Left lung (tissue), 10 donors: ENCODE data around the gene FAM170B. TPM values are rescaled to one million over a fixed set of nuclear protein-coding genes. Genes with fewer than 3 reads are reported as not detected.

Experiments
- ATAC-seq: fragments of 200-7000 bp; cut with Tn5 transposase; one replicate; pipeline ENCODE4 v1.9.1; 2020; ENCODE audit warnings: moderate library complexity
- DNase-seq, 4 donors: peaks; one replicate each; pipeline ENCODE4 v3.0.0-alpha.2; 2013 to 2020
- H3K27ac ChIP-seq, 2 donors: fragments of 200-600 bp; sonication (generic) in 1 of 2; one replicate each; pipeline versions ENCODE4 v1.5.0 to v1.8.0; 2020 to 2021
- H3K27me3 ChIP-seq, 2 donors: fragments of 200-600 bp; sonication (generic) in 1 of 2; one replicate each; pipeline versions ENCODE4 v1.5.0 to v1.8.0; 2020 to 2021
- H3K36me3 ChIP-seq, 2 donors: fragments of 200-600 bp; sonication (generic) in 1 of 2; one replicate each; pipeline versions ENCODE4 v1.5.0 to v1.8.0; 2020 to 2021
- H3K4me1 ChIP-seq, 2 donors: fragments of 200-600 bp; one replicate each; pipeline ENCODE4 v1.8.0; 2021
- H3K4me3 ChIP-seq, 2 donors: fragments of 200-600 bp; sonication (generic) in 1 of 2; one replicate each; pipeline versions ENCODE4 v1.5.0 to v1.8.0; 2020 to 2021; ENCODE audit warnings: mild to moderate bottlenecking in 1 of 2
- H3K9me3 ChIP-seq, 2 donors: fragments of 200-600 bp; sonication (generic) in 1 of 2; one replicate each; pipeline versions ENCODE4 v1.5.0 to v1.8.0; 2020 to 2021
- CTCF ChIP-seq, 2 donors: fragments of 200-600 bp; sonication (generic) in 1 of 2; IDR thresholded peaks; one replicate each; pipeline versions ENCODE4 v1.5.0 to v1.8.0; 2021; ENCODE audit warnings: antibody characterized with exemption in 2 of 2
- intact Hi-C, 2 donors: fragments of 100-400 bp; cut with DNase I; formaldehyde crosslinking; loops; one replicate each; pipeline versions ENCODE4 v1.11.2 to v1.14.2; 2022
- polyA plus RNA-seq, 6 donors: library from polyadenylated mRNA; unstranded; fragments of 120-200 nt; gene quantifications; one replicate each; pipeline ENCODE4 v1.2.1, GENCODE V29; 2013; ENCODE audit not compliant: insufficient read length in 6 of 6
- total RNA-seq, 2 donors: library from RNA; stranded (reverse); fragmentation: NEBNext Ultra II Directional; extraction: Animal tissue kit (Norgen Biotek cat#: 25700); gene quantifications; one replicate each; pipeline ENCODE4 v1.2.1, GENCODE V29; 2021
- donor health status: DM: no; HTN: yes; CAD: no.
- donor health status: DM: no; HTN: no; CAD: no.

The FAM170B gene
- total and polyA plus RNA-seq, 8 donors, result 0.26 TPM; not detected in 7

- intact Hi-C loops, result loop anchor here in 1 of 2 donors (10.0 kb wide), 1 partner anchor 181 kb away; no protein-coding TSS in a partner anchor
- H3K9me3 ChIP-seq, result no peaks in the 10 kb centered on the region
- H3K36me3 ChIP-seq, result peaks cover 0 to 23% of the 10 kb centered on the region in 2 donors
- no peak overlapping the region for H3K27ac ChIP-seq
- no peak for ATAC-seq
- H3K4me3 ChIP-seq, result no peak overlapping the region
- no peaks in the 10 kb centered on the region for H3K27me3 ChIP-seq
- H3K4me1 ChIP-seq, result peaks cover 0 to 15% of the 10 kb centered on the region in 2 donors
- TF ChIP-seq CTCF (IDR thresholded peaks at IDR 0.05), result no peak
- no peak for DNase-seq
Measured at GRCh38 chr10:49165821-49166483, 32.1 kb upstream of the FAM170B start.

- intact Hi-C loops, result loop anchor here in 1 of 2 donors (10.0 kb wide), 1 partner anchor 180 kb away; no protein-coding TSS in a partner anchor
Measured at GRCh38 chr10:49165259-49165658, 31.4 kb upstream of the FAM170B start.

GRCh38 chr10:49164559-49165188 is 30.9 kb upstream of the FAM170B start:
- H3K36me3 ChIP-seq, result peaks cover 0 to 28% of the 10 kb centered on the region in 2 donors
- intact Hi-C loops, result loop anchor here in 1 of 2 donors (10.0 kb wide), 1 partner anchor 180 kb away; no protein-coding TSS in a partner anchor
- H3K27me3 ChIP-seq, result no peaks in the 10 kb centered on the region
- H3K4me1 ChIP-seq, result peaks cover 0 to 15% of the 10 kb centered on the region in 2 donors
- peak in 1 of 4 donors; percentile 60 for DNase-seq
- H3K27ac ChIP-seq, result no peak overlapping the region
- no peak overlapping the region for H3K4me3 ChIP-seq
- TF ChIP-seq CTCF (IDR thresholded peaks at IDR 0.05), result peak; percentile 50 to 58
- peak; percentile 82 for ATAC-seq
- no peaks in the 10 kb centered on the region for H3K9me3 ChIP-seq

More at GRCh38 chr10:49165259-49165658, 31.4 kb upstream of the FAM170B start:
- Histone ChIP-seq H3K27ac (no peak overlapping the region), H3K9me3 (no peaks in the 10 kb centered on the region), H3K4me3 (no peak overlapping the region), H3K4me1 (peaks cover 0 to 15% of the 10 kb centered on the region in 2 donors), H3K27me3 (no peaks in the 10 kb centered on the region), H3K36me3 (peaks cover 0 to 28% of the 10 kb centered on the region in 2 donors)
- no peak for TF ChIP-seq CTCF (IDR thresholded peaks at IDR 0.05)
- no peak for DNase-seq
- no peak for ATAC-seq

- no peak for DNase-seq
- peaks cover 0 to 28% of the 10 kb centered on the region in 2 donors for H3K36me3 ChIP-seq
- ATAC-seq, result no peak
- H3K9me3 ChIP-seq, result no peaks in the 10 kb centered on the region
- no peaks in the 10 kb centered on the region for H3K27me3 ChIP-seq
- H3K4me1 ChIP-seq, result peaks cover 0 to 8% of the 10 kb centered on the region in 2 donors
- intact Hi-C loops, result loop anchor here in 1 of 2 donors (10.0 kb wide), 1 partner anchor 179 kb away; no protein-coding TSS in a partner anchor
- no peak for TF ChIP-seq CTCF (IDR thresholded peaks at IDR 0.05)
- no peak overlapping the region for H3K4me3 ChIP-seq
- no peak overlapping the region for H3K27ac ChIP-seq
Measured at GRCh38 chr10:49163741-49164140, 29.9 kb upstream of the FAM170B start.

GRCh38 chr10:49162761-49163310 is 29.0 kb upstream of the FAM170B start:
- H3K36me3 ChIP-seq, result peaks cover 0 to 28% of the 10 kb centered on the region in 2 donors
- intact Hi-C loops, result loop anchor here in 1 of 2 donors (10.0 kb wide), 1 partner anchor 178 kb away; no protein-coding TSS in a partner anchor
- DNase-seq (no peak), ATAC-seq (no peak)
- H3K27me3 ChIP-seq, result no peaks in the 10 kb centered on the region
- no peaks in the 10 kb centered on the region for H3K4me1 ChIP-seq
- no peak overlapping the region for H3K4me3 ChIP-seq
- no peak for TF ChIP-seq CTCF (IDR thresholded peaks at IDR 0.05)
- no peaks in the 10 kb centered on the region for H3K9me3 ChIP-seq
- no peak overlapping the region for H3K27ac ChIP-seq
